Brain microvascular endothelial cell (primary cell): ENCODE results near the gene MAPKBP1.
"Not testable (repeated sequence)": the region's sequence is repeated elsewhere in the genome, so short reads cannot be mapped to it uniquely, and the experiment has no call there.

Experiments
- DNase-seq: peaks from one replicate; pipeline ENCODE4 v3.0.0-alpha.2; 2020
- H3K27ac ChIP-seq: fragments of 250-450 bp; sonication (Bioruptor Pico); 2 replicates; pipeline ENCODE4 v1.5.1; 2020; ENCODE audit warnings: mild to moderate bottlenecking, moderate library complexity
- H3K27me3 ChIP-seq: fragments of 250-450 bp; sonication (Bioruptor Pico); replicated peaks from 2 replicates; pipeline ENCODE4 v1.5.1; 2020; ENCODE audit warnings: mild to moderate bottlenecking
- H3K36me3 ChIP-seq: fragments of 250-450 bp; sonication (Bioruptor Pico); replicated peaks from 2 replicates; pipeline ENCODE4 v1.5.1; 2020; ENCODE audit warnings: mild to moderate bottlenecking
- H3K4me3 ChIP-seq: 2 replicates; pipeline ENCODE4 v1.5.1; 2011; ENCODE audit warnings: low read depth, mild to moderate bottlenecking, control low read depth, low read length, moderate library complexity
- in situ Hi-C: cut with HindIII; loops from 2 replicates; pipeline ENCODE4 v1.10.0; 2017; ENCODE audit warnings: low sequenced_read_pairs, low pct_ligation_motif_present
- TF ChIP-seq, protein P1 (sequence below): IDR thresholded peaks from 2 replicates; pipeline ENCODE4 v1.5.1; 2011; ENCODE audit warnings: low read depth, mild to moderate bottlenecking, moderate library complexity, low read length, control low read depth, inconsistent platforms; ENCODE audit errors: missing control alignments

The MAPKBP1 gene, protein sequence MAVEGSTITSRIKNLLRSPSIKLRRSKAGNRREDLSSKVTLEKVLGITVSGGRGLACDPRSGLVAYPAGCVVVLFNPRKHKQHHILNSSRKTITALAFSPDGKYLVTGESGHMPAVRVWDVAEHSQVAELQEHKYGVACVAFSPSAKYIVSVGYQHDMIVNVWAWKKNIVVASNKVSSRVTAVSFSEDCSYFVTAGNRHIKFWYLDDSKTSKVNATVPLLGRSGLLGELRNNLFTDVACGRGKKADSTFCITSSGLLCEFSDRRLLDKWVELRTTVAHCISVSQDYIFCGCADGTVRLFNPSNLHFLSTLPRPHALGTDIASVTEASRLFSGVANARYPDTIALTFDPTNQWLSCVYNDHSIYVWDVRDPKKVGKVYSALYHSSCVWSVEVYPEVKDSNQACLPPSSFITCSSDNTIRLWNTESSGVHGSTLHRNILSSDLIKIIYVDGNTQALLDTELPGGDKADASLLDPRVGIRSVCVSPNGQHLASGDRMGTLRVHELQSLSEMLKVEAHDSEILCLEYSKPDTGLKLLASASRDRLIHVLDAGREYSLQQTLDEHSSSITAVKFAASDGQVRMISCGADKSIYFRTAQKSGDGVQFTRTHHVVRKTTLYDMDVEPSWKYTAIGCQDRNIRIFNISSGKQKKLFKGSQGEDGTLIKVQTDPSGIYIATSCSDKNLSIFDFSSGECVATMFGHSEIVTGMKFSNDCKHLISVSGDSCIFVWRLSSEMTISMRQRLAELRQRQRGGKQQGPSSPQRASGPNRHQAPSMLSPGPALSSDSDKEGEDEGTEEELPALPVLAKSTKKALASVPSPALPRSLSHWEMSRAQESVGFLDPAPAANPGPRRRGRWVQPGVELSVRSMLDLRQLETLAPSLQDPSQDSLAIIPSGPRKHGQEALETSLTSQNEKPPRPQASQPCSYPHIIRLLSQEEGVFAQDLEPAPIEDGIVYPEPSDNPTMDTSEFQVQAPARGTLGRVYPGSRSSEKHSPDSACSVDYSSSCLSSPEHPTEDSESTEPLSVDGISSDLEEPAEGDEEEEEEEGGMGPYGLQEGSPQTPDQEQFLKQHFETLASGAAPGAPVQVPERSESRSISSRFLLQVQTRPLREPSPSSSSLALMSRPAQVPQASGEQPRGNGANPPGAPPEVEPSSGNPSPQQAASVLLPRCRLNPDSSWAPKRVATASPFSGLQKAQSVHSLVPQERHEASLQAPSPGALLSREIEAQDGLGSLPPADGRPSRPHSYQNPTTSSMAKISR (N-terminal part only)

DNA sequence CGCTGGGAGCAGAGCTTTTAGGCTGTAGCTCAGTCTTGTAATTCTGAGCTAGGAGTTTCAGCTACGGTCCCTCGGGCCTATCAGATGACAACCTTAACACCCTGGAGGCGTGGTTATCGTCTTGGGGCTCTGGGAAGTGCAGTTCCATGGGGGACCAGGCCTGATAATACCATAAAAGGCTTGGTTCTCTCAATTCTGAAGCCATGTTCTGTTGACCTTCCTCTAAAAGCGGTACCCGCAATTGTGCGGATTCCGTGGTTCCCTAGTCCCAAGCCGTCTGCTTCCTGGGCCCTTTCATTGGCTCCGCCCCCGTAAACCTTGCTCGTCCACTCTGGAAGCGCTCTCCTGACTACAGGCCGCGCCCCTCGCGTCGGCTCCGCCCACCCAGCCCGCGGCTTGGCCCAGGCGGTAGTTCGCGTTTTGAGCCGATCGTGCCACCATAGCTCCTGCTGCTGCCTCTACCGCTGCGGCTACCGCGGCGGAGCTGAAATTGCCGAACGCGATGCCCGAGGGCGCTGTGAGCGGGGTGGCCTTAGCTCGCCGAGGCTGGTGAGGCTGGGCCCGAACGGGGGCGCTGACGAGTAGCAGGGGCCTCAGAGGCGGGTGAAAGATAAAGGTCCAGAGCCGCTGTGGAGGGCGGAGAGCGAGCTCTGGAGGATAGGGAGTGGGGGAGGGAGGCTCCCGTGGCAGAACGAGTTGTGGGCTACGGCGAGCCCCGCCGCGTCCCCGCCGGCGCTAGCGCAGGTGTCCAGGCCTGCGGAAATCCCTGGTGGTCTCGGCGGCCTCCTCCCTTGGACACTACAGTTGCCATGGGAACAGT is at the start of gene MAPKBP1:
MAPKBP1 (plus strand) TSS at position 423 of the 820 bp plus-strand sequence. CDS start 792 bp downstream, outside the sequence.
- Histone ChIP-seq H3K36me3 (no peaks in the 10 kb centered on the region), H3K27ac (peak within 1 kb of the TSS; percentile 61), H3K27me3 (no peaks in the 10 kb centered on the region), H3K4me3 (peak within 1 kb of the TSS; percentile 87)
- TF ChIP-seq, protein P1, sequence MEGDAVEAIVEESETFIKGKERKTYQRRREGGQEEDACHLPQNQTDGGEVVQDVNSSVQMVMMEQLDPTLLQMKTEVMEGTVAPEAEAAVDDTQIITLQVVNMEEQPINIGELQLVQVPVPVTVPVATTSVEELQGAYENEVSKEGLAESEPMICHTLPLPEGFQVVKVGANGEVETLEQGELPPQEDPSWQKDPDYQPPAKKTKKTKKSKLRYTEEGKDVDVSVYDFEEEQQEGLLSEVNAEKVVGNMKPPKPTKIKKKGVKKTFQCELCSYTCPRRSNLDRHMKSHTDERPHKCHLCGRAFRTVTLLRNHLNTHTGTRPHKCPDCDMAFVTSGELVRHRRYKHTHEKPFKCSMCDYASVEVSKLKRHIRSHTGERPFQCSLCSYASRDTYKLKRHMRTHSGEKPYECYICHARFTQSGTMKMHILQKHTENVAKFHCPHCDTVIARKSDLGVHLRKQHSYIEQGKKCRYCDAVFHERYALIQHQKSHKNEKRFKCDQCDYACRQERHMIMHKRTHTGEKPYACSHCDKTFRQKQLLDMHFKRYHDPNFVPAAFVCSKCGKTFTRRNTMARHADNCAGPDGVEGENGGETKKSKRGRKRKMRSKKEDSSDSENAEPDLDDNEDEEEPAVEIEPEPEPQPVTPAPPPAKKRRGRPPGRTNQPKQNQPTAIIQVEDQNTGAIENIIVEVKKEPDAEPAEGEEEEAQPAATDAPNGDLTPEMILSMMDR, result peak; percentile 86
- in situ Hi-C loops, result no loop called here
- DNase-seq, result peak; percentile 97

DNA sequence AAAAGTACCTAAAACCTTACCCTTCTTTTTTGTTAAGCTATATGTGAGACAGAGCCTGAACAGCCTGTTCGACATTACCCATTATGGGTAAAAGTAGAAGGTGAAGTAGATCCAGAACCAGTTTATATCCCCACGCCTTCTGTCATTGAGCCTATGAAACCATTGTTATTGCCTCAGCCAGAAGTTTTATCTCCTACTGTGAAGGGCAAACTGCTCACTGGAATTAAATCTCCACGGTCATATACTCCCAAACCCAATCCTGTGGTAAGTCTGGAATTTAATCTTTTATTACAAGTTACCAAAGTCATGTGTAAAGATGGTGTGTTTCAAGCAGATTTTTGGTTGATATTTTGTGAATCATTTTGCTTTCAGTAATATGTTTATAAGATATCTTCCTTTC is 47.1 kb upstream of the MAPKBP1 start:
- no peak overlapping the region for H3K27ac ChIP-seq
- in situ Hi-C loops, result no loop called here
- TF ChIP-seq, protein P1, result no peak
- H3K4me3 ChIP-seq, result no peak overlapping the region
- H3K36me3 ChIP-seq, result no peaks in the 10 kb centered on the region
- DNase-seq, result peak; percentile 37
- no peaks in the 10 kb centered on the region for H3K27me3 ChIP-seq

DNA sequence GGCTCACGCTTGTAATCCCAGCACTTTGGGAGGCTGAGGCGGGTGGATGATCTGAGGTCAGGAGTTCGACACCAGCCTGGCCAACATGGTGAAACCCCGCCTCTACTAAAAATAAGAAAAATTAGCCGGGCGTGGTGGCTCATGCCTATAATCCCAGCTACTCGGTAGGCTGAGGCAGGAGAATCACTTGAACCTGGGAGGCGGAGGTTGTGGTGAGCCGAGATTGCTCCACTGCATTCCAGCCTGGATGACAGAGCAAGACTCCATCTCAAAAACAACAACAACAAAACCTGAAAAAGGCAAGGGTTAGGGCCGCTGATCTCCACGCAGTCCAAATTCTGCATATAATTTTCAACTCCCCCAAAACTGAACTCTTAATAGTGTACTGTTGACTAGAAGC is 46.2 kb upstream of the MAPKBP1 start:
- H3K27me3 ChIP-seq, in situ Hi-C loops, H3K36me3 ChIP-seq, H3K27ac ChIP-seq, H3K4me3 ChIP-seq: not testable (repeated sequence)
- peak; percentile 42 for DNase-seq

DNA sequence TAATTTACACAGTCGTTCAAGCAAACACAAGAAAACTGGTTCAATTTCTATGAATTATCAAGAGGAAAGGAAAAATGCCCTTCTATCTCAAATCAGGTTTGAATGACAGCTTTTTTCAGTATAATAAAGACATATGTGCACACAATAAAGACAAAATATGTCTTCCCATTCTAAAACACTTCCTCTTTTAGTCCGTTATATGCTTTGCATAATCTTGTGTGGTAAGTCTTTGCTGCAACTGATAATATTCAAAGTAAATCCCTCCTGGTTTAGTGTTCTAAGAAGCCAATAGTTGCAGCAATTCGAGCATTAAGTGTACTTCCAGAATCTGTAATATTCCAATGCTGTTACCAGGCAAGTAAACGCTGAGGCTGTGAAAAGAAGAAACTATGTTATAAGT is 43.7 kb upstream of the MAPKBP1 start:
- no peaks in the 10 kb centered on the region for H3K27me3 ChIP-seq
- peaks cover 7% of the 10 kb centered on the region for H3K36me3 ChIP-seq
- TF ChIP-seq, protein P1, result no peak
- H3K27ac ChIP-seq, result no peak overlapping the region
- in situ Hi-C loops, result no loop called here
- no peak for DNase-seq
- no peak overlapping the region for H3K4me3 ChIP-seq

DNA sequence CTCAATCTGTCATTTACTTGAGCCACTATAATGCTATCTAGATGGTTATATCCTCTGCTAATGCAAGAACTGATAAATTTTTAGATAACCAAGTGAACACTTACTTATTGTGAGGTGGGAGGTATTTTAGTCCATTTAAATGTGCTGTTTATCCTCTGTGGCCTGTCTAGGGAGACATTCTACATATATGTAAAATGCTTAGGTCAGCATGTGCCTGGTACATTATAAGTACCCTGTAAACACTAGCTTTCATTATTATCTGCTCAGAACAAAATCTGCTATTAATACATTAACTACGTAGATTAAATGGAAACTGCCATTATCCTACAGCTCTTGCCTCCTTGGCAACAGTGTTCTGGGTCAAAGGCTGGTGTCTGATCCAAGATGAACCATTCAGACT is 41.8 kb upstream of the MAPKBP1 start:
- TF ChIP-seq, protein P1, result no peak
- no peak overlapping the region for H3K4me3 ChIP-seq
- H3K36me3 ChIP-seq, result peaks cover 18% of the 10 kb centered on the region
- in situ Hi-C loops, result no loop called here
- DNase-seq, result no peak
- no peaks in the 10 kb centered on the region for H3K27me3 ChIP-seq
- H3K27ac ChIP-seq, result no peak overlapping the region
